Measurements from ENCODE around the gene DEPDC1. TPM values are rescaled to one million over a fixed set of nuclear protein-coding genes. Genes with fewer than 3 reads are reported as not detected.

DEPDC1 gene
- total RNA-seq, 1 experiment from 2014 or later: 62.9 TPM

DNA sequence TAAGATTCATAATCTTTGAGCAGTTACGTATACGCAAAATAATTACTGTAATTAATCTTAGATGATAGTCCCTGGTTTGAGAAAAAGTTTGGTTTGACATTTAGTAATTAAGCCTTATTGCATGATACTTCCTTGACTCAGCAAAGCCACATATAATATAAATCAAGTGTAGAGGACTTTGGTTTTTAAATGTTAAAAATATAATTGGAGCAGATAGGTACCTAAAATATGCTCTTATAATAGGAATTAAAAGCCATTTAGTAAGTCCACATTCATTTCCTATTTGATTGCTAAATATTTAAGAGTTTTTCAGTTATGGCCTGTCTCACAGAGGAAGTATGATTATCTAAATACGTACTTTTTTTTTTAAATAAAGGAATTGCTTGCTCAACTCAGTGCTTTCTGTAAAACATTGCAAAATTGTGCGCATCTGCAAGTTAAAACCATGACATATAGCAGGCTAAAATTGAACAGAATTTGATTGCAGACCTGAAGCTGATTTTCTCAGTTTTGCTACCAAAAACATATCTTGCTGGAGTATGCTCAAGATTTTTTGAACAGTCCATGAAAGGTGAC lies 67.6 kb downstream of the DEPDC1 start:
- DNase-seq (ENCODE audit: low spot score): no peak
- in situ Hi-C loops (cut with HindIII; ENCODE audit: low sequenced_read_pairs): no loop called here

DNA sequence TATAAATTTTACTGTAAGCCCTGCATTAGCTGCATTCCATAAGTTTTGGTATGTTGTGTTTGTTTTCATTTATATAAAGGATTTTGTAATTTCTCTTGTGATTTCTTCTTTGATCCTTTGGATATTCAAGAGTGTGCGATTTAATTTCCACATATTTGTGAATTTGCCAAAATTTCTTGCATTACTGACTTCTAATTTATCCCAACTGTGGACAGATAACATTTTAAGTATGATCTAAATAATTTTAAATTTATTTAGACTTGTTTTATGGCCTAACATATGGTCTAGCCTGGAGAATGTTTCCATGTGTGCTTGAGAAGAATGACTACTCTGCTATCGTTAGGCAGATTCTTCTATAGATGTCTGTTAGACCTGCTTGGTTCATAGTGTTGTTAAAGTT lies 70.3 kb downstream of the DEPDC1 start:
- in situ Hi-C loops (cut with HindIII; ENCODE audit: low sequenced_read_pairs): no loop called here
- DNase-seq (ENCODE audit: low spot score): no peak

Other genes starting within 250 kb of the DEPDC1 start
- gene RPE65, start 47.1 kb downstream of the DEPDC1 start, total RNA-seq (2014; rRNA removed; shearing (Covaris generic)): not detected in 2 replicates